ENCODE results near the gene ARHGAP15. TPM values are rescaled to one million over a fixed set of nuclear protein-coding genes. Genes with fewer than 3 reads are reported as not detected.

ARHGAP15 gene
- total RNA-seq, 1 donor, result 0.43 TPM

DNA sequence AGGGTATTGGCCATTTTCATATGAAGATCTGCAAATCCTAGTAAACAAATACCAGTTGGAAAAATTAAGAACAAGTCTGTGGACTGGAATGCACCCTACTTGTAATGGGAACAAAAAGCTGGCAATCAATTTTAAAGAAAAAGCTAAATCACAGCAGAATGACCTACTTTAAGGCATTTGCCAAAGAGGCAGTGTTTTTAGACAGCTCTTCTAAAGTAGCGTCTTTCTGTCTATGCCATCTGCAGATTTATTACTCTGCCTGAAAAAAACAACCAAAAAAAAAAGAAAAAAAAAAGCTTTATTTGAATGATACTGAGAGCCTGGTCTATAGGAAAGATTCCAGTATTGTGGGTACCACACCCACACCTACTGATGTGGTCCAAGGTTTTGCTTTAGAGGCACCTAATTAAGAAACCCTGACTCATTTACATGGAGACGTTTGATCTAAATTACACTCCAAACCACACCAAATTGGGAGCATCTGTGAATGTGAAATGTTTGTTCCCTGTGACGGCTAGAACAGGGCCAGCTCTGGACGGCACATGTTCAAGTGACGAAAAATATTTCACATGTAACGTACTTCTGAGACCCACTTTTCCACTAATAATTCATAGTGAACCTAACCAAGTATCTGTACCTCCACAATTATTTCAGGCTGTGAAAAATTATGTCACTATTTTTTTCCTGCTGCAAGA lies 597.1 kb downstream of the ARHGAP15 start:
- H3K4me3 ChIP-seq (ENCODE audit: low read depth, low read length), result no peak overlapping the region
- no peak for DNase-seq (ENCODE audit: low read depth)
- TF ChIP-seq, protein P1, sequence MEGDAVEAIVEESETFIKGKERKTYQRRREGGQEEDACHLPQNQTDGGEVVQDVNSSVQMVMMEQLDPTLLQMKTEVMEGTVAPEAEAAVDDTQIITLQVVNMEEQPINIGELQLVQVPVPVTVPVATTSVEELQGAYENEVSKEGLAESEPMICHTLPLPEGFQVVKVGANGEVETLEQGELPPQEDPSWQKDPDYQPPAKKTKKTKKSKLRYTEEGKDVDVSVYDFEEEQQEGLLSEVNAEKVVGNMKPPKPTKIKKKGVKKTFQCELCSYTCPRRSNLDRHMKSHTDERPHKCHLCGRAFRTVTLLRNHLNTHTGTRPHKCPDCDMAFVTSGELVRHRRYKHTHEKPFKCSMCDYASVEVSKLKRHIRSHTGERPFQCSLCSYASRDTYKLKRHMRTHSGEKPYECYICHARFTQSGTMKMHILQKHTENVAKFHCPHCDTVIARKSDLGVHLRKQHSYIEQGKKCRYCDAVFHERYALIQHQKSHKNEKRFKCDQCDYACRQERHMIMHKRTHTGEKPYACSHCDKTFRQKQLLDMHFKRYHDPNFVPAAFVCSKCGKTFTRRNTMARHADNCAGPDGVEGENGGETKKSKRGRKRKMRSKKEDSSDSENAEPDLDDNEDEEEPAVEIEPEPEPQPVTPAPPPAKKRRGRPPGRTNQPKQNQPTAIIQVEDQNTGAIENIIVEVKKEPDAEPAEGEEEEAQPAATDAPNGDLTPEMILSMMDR (IDR thresholded peaks at IDR 0.05; ENCODE audit: insufficient read depth, low read depth, low read length), result no peak

DNA sequence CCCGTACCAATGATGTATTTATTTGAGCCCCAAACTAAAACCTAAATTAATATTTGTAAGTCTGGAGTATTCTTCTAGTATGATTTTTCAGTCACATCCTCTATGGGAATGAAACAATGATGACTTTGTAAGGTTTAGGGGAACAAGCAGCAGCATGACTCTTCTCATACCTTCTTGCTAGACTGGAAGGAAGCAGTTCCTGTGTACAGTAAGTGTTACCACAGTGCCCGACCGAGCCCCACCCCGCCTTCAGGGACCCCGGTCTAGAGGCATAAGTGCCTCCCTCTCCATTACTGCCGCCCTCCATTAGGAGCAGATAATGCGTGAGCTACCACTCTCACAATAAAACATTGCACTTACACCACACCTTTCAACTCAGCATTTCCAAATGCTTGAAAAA lies 599.3 kb downstream of the ARHGAP15 start:
- no peak for DNase-seq (ENCODE audit: low read depth)
- TF ChIP-seq, protein P1 (IDR thresholded peaks at IDR 0.05; ENCODE audit: insufficient read depth, low read depth, low read length), result no peak
- no peak overlapping the region for H3K4me3 ChIP-seq (ENCODE audit: low read depth, low read length)

DNA sequence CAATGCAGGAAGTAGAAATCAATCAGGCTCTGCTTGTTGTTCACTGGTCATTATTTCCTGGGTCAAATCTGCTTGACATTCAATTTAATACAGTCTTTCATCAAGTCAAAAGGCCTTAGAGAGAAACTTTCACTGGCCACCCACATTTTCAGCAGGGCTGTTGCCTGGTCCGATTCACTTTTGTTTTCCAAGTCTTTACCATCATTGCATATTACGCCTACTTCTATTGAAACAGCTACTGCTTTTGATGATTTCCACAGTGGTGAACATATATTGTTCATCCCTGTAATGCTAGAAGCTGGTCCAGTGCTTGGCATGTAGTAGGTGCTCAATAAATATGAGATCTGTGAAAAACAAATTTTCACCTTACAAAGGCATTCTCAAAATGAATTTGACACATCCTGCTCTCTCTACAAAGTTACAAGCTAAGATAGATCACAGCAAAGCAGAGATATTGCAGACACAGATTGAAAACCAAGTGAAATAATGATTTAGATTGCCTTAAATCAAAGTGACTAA lies 600.1 kb downstream of the ARHGAP15 start:
- TF ChIP-seq, protein P1 (IDR thresholded peaks at IDR 0.05; ENCODE audit: insufficient read depth, low read depth, low read length), result no peak
- no peak for DNase-seq (ENCODE audit: low read depth)
- no peak overlapping the region for H3K4me3 ChIP-seq (ENCODE audit: low read depth, low read length)

DNA sequence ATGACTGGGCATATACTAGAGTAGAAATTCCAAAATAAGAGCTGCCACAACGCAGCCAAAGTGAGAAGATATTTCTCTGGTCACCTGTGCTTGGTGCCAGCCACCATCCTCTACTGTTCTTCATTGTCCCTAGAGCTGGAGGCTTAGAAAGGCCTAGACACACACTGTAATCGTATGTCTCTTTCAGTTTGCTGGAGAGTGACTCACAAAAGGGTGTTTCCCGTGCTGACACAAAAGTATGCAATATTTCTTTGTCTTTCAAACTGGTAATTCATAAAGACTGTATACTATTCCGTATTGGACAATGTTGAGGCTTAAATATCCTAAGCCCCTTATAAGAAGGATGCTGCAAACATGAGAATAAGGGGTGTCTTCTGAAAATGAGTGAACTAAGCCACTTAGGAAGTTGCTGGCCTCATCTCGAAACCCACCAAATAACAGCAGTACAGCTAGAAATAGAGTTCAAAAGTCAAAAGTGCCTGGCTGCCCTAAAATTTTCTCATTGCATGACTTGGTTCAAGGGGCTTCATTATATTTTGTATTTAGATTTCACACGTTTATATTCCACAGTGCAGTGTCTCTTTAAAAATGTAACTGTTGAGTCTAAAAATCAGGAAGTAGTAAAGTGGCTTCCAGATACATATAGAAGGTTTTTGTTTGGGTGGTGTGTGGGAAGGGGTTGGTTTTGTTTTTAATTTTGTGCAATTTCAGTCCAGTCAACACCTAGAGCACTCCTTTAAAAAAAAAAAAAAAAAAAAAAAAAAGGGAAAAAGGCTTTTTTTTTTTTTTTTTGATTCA lies 601.1 kb downstream of the ARHGAP15 start:
- no peak overlapping the region for H3K4me3 ChIP-seq (ENCODE audit: low read depth, low read length)
- no peak for DNase-seq (ENCODE audit: low read depth)
- TF ChIP-seq, protein P1 (IDR thresholded peaks at IDR 0.05; ENCODE audit: insufficient read depth, low read depth, low read length), result no peak

DNA sequence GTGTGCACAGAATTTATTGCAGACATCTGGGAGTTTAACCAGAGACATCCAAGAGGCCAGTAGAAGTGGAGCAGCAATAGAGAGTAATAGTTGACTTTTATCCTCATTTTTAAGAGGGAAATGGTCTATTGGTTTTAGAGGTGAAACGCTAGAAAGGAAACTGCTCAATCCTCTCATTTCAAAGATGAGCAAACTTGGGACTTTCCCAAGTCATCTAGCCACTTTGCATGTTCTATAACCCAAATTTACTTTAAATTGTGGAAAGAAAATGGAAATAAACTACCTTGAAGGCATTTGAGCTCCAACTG lies 601.7 kb downstream of the ARHGAP15 start:
- H3K4me3 ChIP-seq (ENCODE audit: low read depth, low read length), result no peak overlapping the region
- no peak for DNase-seq (ENCODE audit: low read depth)
- TF ChIP-seq, protein P1 (IDR thresholded peaks at IDR 0.05; ENCODE audit: insufficient read depth, low read depth, low read length), result no peak

DNA sequence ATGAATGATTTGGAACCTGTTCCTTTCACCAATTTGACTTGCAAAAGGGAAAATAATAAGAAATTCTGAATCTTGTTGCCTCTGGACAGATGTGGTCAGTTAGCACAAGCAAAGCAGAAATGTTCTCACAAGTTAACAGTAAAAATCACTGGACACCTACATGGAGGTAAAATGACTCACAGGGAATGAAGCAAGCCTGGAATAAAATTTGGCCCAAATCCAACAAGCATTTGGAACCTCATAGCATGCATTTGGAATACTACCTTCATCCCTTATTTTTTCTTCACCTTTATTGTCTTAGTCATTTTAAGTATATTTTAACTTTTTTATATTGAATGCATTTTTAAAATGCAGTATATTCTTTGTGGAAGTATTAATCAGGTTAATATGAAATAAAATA lies 602.9 kb downstream of the ARHGAP15 start:
- H3K4me3 ChIP-seq (ENCODE audit: low read depth, low read length), result no peak overlapping the region
- DNase-seq (ENCODE audit: low read depth), result no peak
- TF ChIP-seq, protein P1 (IDR thresholded peaks at IDR 0.05; ENCODE audit: insufficient read depth, low read depth, low read length), result no peak
